HG02678 (cell line): ENCODE data around the gene PTCH1.
A peak's percentile ranks its signal among the peaks of the same experiment; 100 is the strongest.

Source experiments
- ATAC-seq: cut with Tn5 transposase; IDR thresholded peaks from one replicate; pipeline ENCODE4 v1.9.1; 2021; ENCODE audit warnings: mild to moderate bottlenecking, moderate library complexity; ENCODE audit not compliant: unreplicated experiment

PTCH1 gene

GRCh38 chr9:95468791-95469190 is 48.0 kb downstream of the PTCH1 start:
- ATAC-seq: no peak

- ATAC-seq: no peak
These were observed 51.7 kb downstream of the PTCH1 start for GRCh38 chr9:95465115-95465514.

- ATAC-seq: peak; percentile 18
These were observed 53.4 kb downstream of the PTCH1 start for GRCh38 chr9:95463148-95464060.

- ATAC-seq: peak; percentile 90
These were observed 54.3 kb downstream of the PTCH1 start for GRCh38 chr9:95462249-95463147.

- no peak for ATAC-seq
These were observed 55.1 kb downstream of the PTCH1 start for GRCh38 chr9:95461448-95462248.

- no peak for ATAC-seq
These were observed 56.1 kb downstream of the PTCH1 start for GRCh38 chr9:95460518-95461164.

- no peak for ATAC-seq
These were observed 56.8 kb downstream of the PTCH1 start for GRCh38 chr9:95459851-95460517.

- ATAC-seq: no peak
These were observed 57.6 kb downstream of the PTCH1 start for GRCh38 chr9:95459178-95459577.

GRCh38 chr9:95458666-95459065 is 58.1 kb downstream of the PTCH1 start:
- no peak for ATAC-seq

- no peak for ATAC-seq
These were observed 59.0 kb downstream of the PTCH1 start for GRCh38 chr9:95457769-95458168.

- no peak for ATAC-seq
These were observed 61.1 kb downstream of the PTCH1 start for GRCh38 chr9:95455714-95456113.

- no peak for ATAC-seq
These were observed 64.6 kb downstream of the PTCH1 start for GRCh38 chr9:95452176-95452575.

GRCh38 chr9:95451065-95451426 is 65.7 kb downstream of the PTCH1 start:
- ATAC-seq: no peak

- no peak for ATAC-seq
These were observed 66.4 kb downstream of the PTCH1 start for GRCh38 chr9:95450171-95451064.

GRCh38 chr9:95449016-95449415 is 67.8 kb downstream of the PTCH1 start:
- no peak for ATAC-seq

- ATAC-seq: no peak
These were observed 68.9 kb downstream of the PTCH1 start for GRCh38 chr9:95447660-95448420.

- ATAC-seq: no peak
These were observed 69.8 kb downstream of the PTCH1 start for GRCh38 chr9:95446984-95447383.

GRCh38 chr9:95446259-95446658 is 70.5 kb downstream of the PTCH1 start:
- ATAC-seq: no peak
